ENCODE results near the gene HPS4.

DNA sequence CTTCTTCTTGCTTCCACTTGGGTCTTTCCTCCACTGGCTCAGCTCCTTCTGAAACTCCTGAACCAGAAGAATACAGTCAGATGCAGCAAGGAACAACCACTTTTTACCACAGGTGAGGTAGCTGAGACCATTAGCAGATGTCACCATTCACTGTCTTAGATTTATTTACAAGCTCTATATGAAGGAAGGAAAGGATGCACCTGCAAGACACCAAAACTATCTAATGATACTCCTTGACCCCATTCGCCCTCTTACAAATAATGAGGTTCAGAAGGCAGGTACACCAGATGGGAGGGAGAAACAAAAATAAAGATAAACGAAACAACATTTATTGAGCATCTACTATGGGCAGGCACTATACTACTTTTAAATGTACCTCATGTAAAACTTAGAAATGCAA lies 18.4 kb upstream of the HPS4 start:
- no peak for TF ChIP-seq POLR2A (IDR thresholded peaks at IDR 0.05)
- TF ChIP-seq, protein P1, sequence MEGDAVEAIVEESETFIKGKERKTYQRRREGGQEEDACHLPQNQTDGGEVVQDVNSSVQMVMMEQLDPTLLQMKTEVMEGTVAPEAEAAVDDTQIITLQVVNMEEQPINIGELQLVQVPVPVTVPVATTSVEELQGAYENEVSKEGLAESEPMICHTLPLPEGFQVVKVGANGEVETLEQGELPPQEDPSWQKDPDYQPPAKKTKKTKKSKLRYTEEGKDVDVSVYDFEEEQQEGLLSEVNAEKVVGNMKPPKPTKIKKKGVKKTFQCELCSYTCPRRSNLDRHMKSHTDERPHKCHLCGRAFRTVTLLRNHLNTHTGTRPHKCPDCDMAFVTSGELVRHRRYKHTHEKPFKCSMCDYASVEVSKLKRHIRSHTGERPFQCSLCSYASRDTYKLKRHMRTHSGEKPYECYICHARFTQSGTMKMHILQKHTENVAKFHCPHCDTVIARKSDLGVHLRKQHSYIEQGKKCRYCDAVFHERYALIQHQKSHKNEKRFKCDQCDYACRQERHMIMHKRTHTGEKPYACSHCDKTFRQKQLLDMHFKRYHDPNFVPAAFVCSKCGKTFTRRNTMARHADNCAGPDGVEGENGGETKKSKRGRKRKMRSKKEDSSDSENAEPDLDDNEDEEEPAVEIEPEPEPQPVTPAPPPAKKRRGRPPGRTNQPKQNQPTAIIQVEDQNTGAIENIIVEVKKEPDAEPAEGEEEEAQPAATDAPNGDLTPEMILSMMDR (IDR thresholded peaks at IDR 0.05) = no peak
